GM12878 (cell line): ENCODE data around the gene SOX9. TPM values are rescaled to one million over a fixed set of nuclear protein-coding genes. Genes with fewer than 3 reads are reported as not detected.

Experiments
- ATAC-seq: fragments of 200-7000 bp; cut with Tn5 transposase; 3 replicates; pipeline ENCODE4 v1.9.1; 2020; ENCODE audit warnings: mild to moderate bottlenecking, moderate library complexity
- BruUV-seq: library from RNA; stranded (reverse); fragments of 400-500 nt; replicated peaks from 2 replicates; lab custom pipeline; 2021; lab: Mats Ljungman, UMichigan
- CTCF ChIA-PET: fragments of 300-600 bp; sonication (Branson Sonifier 250); formaldehyde crosslinking; extraction: SDS; loops from one replicate; lab custom pipeline; 2021; ENCODE audit warnings: inconsistent platforms; lab: Yijun Ruan, JAX
- POLR2A ChIA-PET: fragments of 350-600 bp; formaldehyde crosslinking; extraction: SDS; loops from one replicate; lab custom pipeline; 2021; ENCODE audit warnings: inconsistent platforms; lab: Charles Lee
- RAD21 ChIA-PET: fragments of 300-600 bp; sonication (Branson Sonifier 250); formaldehyde crosslinking; loops from one replicate; lab custom pipeline; 2023; ENCODE audit warnings: antibody characterized with exemption; ENCODE audit not compliant: unreplicated experiment; lab: Charles Lee
- SMC1A ChIA-PET: fragments of 300-600 bp; sonication (Branson Sonifier 250); formaldehyde crosslinking; loops from one replicate; lab custom pipeline; 2023; ENCODE audit not compliant: unreplicated experiment, uncharacterized antibody; lab: Charles Lee
- DNase-seq: peaks from one replicate; pipeline ENCODE4 v3.0.0-alpha.2; 2011; ENCODE audit warnings: low read depth, low spot score
- FAIRE-seq: peaks from 3 replicates; lab custom pipeline; 2011; peaks lifted over from hg19 to GRCh38; lab: Jason Lieb, UNC
- H2AFZ ChIP-seq: 2 replicates; pipeline ENCODE4 v1.6.0; 2011; ENCODE audit warnings: low read depth, low read length, control low read depth; ENCODE audit not compliant: control insufficient read depth
- H3K27ac ChIP-seq: 2 replicates; pipeline ENCODE4 v1.5.1; 2011; ENCODE audit warnings: control low read depth; ENCODE audit not compliant: control insufficient read depth, insufficient read depth
- H3K27me3 ChIP-seq, 2 experiments: replicated peaks in 1 of 2; 2 replicates each; pipeline versions ENCODE4 v1.6.0 to v1.6.1; 2011; ENCODE audit warnings: low read length in 1 of 2; ENCODE audit not compliant: control insufficient read depth in 2 of 2, insufficient read depth in 2 of 2
- H3K36me3 ChIP-seq, 2 experiments: 2 replicates each; pipeline ENCODE4 v1.5.1; 2011; ENCODE audit warnings: low read length in 1 of 2; ENCODE audit not compliant: control insufficient read depth in 2 of 2, insufficient read depth in 2 of 2
- H3K4me1 ChIP-seq: 2 replicates; pipeline ENCODE4 v1.6.1; 2011; ENCODE audit warnings: mild to moderate bottlenecking, low read length, moderate library complexity, mixed read lengths; ENCODE audit not compliant: control insufficient read depth, insufficient read depth
- H3K4me2 ChIP-seq: 2 replicates; pipeline ENCODE4 v1.6.0; 2011; ENCODE audit warnings: control low read depth; ENCODE audit not compliant: control insufficient read depth, insufficient read depth
- H3K4me3 ChIP-seq: fragments of 200-600 bp; sonication (generic); 2 replicates; pipeline ENCODE4 v1.5.1; 2016
- H3K79me2 ChIP-seq: 2 replicates; pipeline ENCODE4 v1.6.0; 2011; ENCODE audit warnings: low read length; ENCODE audit not compliant: control insufficient read depth, insufficient read depth
- H3K9ac ChIP-seq: 2 replicates; pipeline ENCODE4 v1.8.0; 2011; ENCODE audit warnings: low read length, control low read depth, mixed read lengths; ENCODE audit not compliant: control insufficient read depth, insufficient read depth
- H3K9me3 ChIP-seq: replicated peaks from 3 replicates; pipeline ENCODE4 v1.5.1; 2011; ENCODE audit warnings: mild to moderate bottlenecking, low read length; ENCODE audit not compliant: control insufficient read depth, insufficient read depth
- H4K20me1 ChIP-seq: 2 replicates; pipeline ENCODE4 v1.6.0; 2011; ENCODE audit not compliant: control insufficient read depth, insufficient read depth
- CTCF ChIP-seq, 3 experiments: IDR thresholded peaks in 2 of 3; conservative IDR thresholded peaks in 1 of 3; 2 replicates each; pipeline ENCODE4 v1.5.1; 2011; ENCODE audit warnings: low read depth in 3 of 3, low read length in 3 of 3, mild to moderate bottlenecking in 3 of 3, control low read depth in 2 of 3, moderate library complexity in 2 of 3, inconsistent platforms in 1 of 3, mixed read lengths in 1 of 3; ENCODE audit not compliant: control insufficient read depth in 2 of 3, insufficient read depth in 1 of 3; ENCODE audit errors: extremely low read depth in 1 of 3
- HDGF ChIP-seq: fragments of 450-650 bp; IDR thresholded peaks from 2 replicates; pipeline ENCODE4 v1.6.1; 2016; ENCODE audit warnings: antibody characterized with exemption
- MLLT1 ChIP-seq: fragments of 450-650 bp; IDR thresholded peaks from 2 replicates; pipeline ENCODE4 v1.6.1; 2016; ENCODE audit warnings: mild to moderate bottlenecking
- POLR2A ChIP-seq: IDR thresholded peaks from 2 replicates; pipeline ENCODE4 v1.6.1; 2011; ENCODE audit warnings: low read depth, mild to moderate bottlenecking, low read length
- WGBS: methylation state at CpG from one replicate; pipeline ENCODE4 v1.1.6; 2016; ENCODE audit warnings: low lambda C conversion rate; ENCODE audit not compliant: insufficient replicate concordance, insufficient coverage; ENCODE audit errors: missing lambda C conversion rate; 5-methylcytosine and 5-hydroxymethylcytosine counted together
- in situ Hi-C: fragments of 300-500 bp; cut with MboI; formaldehyde crosslinking; loops from 9 replicates; pipeline ENCODE4 v1.14.3; 2018; ENCODE audit warnings: mixed read lengths
- intact Hi-C: fragments of 100-400 bp; cut with micrococcal nuclease; formaldehyde crosslinking; loops from one replicate; pipeline ENCODE4 v1.14.2; 2022; ENCODE audit not compliant: unreplicated experiment
- polyA plus RNA-seq, 11 experiments: library from polyadenylated mRNA; depleted of rRNA in 4 of 11; unstranded in 6 of 11; stranded (reverse) in 5 of 11; fragments of >200 nt; fragmentation: Nextera tagmentation in 4 of 11; fragmentation: Illumina TruSeq in 1 of 11; extraction: Ambion mirVana in 4 of 11; extraction: Trizol in 1 of 11; gene quantifications; 1 replicate in 1 of 11; 2 replicates in 10 of 11; pipeline versions ENCODE4 v1.2.1 to v1.2.3, GENCODE V29; 2011 to 2016; ENCODE audit warnings: inconsistent platforms in 2 of 11, missing spikeins in 2 of 11, low read depth in 1 of 11
- total RNA-seq, 4 experiments: library from RNA; depleted of rRNA in 3 of 4; stranded (reverse); fragments of >200 nt in 3 of 4; fragmentation: Illumina TruSeq in 1 of 4; extraction: Trizol in 1 of 4; gene quantifications; 2 replicates each; pipeline versions ENCODE4 v1.2.1 to v1.2.3, GENCODE V29; 2013 to 2021

SOX9 gene
- total and polyA plus RNA-seq, 10 of the 15 experiments (the other 5 are each of a cell fraction or from before 2014, with no cell fraction given): 1.2 to 19.0 (median 5.5) TPM

GRCh38 chr17:72123530-72124437, 3.0 kb downstream of the SOX9 start:
- RAD21 ChIA-PET: interaction anchor here (0.8 kb wide), 1 partner anchor 200 kb away, joined by 3 read pairs; no protein-coding TSS in a partner anchor
- Histone ChIP-seq H3K4me3 (peak overlapping the region; percentile 84; the same call in 1 of the 2 replicates), H3K9me3 (no peaks in the 10 kb centered on the region)
- BruUV-seq: no TSS peak
- TF ChIP-seq POLR2A (0 out of 2 replicates have a peak, but pooled peaks have one; percentile 7), MLLT1 (peak; percentile 98), HDGF (peak; percentile 44; the same call in 1 of the 2 replicates), CTCF (IDR thresholded peaks at IDR 0.05 in 2 of 3, conservative IDR thresholded peaks at IDR 0.05 in 1 of 3; ENCODE audit: control insufficient read depth in 2 of 3, extremely low read depth in 1 of 3, insufficient read depth in 1 of 3, low read depth in 3 of 3, low read length in 3 of 3) (no peak)
- TF ChIP-seq, all 136 proteins: peak for 3
- SMC1A ChIA-PET: interaction anchor here (0.8 to 1.8 kb wide), 4 partner anchors 11 to 20 kb away, joined by 3 to 5 read pairs (median 4); no protein-coding TSS in a partner anchor
- intact Hi-C loops: loop anchor here (5.0 kb wide), 2 partner anchors 284 to 394 kb away; no protein-coding TSS in a partner anchor
- Histone ChIP-seq H3K4me2 (peak overlapping the region; percentile 62; the same call in 1 of the 2 replicates), H3K36me3 (peaks cover 3 to 5% of the 10 kb centered on the region in 2 experiments; a peak in 3 of 4 replicates), H3K4me1 (no peaks in the 10 kb centered on the region), H3K79me2 (peaks cover 25% of the 10 kb centered on the region), H3K9ac (no peak overlapping the region), H4K20me1 (no peaks in the 10 kb centered on the region), H3K27me3 (peaks cover 1 to 5% of the 10 kb centered on the region in 2 experiments; a peak in 1 of 4 replicates), H3K27ac (no peak overlapping the region), H2AFZ (no peak overlapping the region)
- FAIRE-seq (no peak), DNase-seq (no peak), ATAC-seq (no peak)
- in situ Hi-C loops: loop anchor here (10.0 kb wide), 2 partner anchors 301 to 391 kb away; no protein-coding TSS in a partner anchor
- CTCF ChIA-PET: interaction anchor here (1.1 kb wide), 1 partner anchor 238 kb away, joined by 3 read pairs; no protein-coding TSS in a partner anchor
- WGBS: 73% methylated on average over 42 of the region's 75 CpGs
- POLR2A ChIA-PET: interaction anchor here (0.5 kb wide), 1 partner anchor 38 kb away, joined by 3 read pairs; no protein-coding TSS in a partner anchor
